Activated naive CD4-positive, alpha-beta T cell treated with anti-CD3 and anti-CD28 coated beads, Interleukin-2, amount 50 U/mL, for 72 hours (primary cell): ENCODE results near the gene ICAM4. TPM values are rescaled to one million over a fixed set of nuclear protein-coding genes. Genes with fewer than 3 reads are reported as not detected.

Source experiments
- ATAC-seq, 2 donors: fragments of 150-1000 bp; cut with Tn5 transposase; 2 replicates each; pipeline ENCODE4 v1.10.0; 2021; ENCODE audit warnings: mild to moderate bottlenecking in 2 of 2, moderate library complexity in 2 of 2
- DNase-seq, 2 donors: peaks; one replicate each; pipeline ENCODE4 v3.0.0; 2021 to 2022; ENCODE audit warnings: low spot score in 2 of 2
- H3K27ac Mint-ChIP-seq, 2 donors: one replicate each; pipeline ENCODE4 v1.8.0; 2022; ENCODE audit warnings: mild to moderate bottlenecking in 2 of 2, mixed read lengths in 2 of 2
- H3K36me3 Mint-ChIP-seq, 2 donors: one replicate each; pipeline ENCODE4 v1.8.0; 2022; ENCODE audit warnings: mixed read lengths in 2 of 2
- H3K9me3 Mint-ChIP-seq, 2 donors: one replicate each; pipeline ENCODE4 v1.8.0; 2022; ENCODE audit warnings: mixed read lengths in 2 of 2
- total RNA-seq, 2 donors: library from RNA; stranded (reverse); gene quantifications; one replicate each; pipeline ENCODE4 v1.2.3, GENCODE V29; 2022

ICAM4 gene
- total RNA-seq, 2 donors from 2014 or later: 0.43 to 0.66 TPM

DNA sequence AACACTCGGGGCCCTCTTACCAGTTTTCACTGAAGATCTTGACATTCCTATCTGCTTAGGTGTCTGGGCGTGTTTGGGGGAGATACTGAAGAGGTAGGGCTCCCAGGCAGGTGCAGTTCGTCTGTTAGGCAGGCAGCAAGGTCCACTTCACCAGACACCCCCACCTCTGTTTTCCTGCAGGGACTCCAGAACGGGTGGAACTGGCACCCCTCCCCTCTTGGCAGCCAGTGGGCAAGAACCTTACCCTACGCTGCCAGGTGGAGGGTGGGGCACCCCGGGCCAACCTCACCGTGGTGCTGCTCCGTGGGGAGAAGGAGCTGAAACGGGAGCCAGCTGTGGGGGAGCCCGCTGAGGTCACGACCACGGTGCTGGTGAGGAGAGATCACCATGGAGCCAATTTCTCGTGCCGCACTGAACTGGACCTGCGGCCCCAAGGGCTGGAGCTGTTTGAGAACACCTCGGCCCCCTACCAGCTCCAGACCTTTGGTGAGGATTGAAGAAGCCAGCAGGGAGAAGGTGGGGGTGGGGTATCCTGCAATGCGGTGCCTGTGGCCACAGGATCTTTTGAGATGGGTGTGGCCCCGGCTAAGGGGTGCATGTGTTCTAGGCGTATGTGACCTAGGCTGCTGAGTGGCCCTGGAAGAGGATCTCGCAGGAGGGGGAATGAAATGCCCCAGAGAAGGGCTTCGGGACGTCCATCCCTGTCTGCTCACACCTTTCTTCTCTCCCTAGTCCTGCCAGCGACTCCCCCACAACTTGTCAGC is 3.3 kb upstream of the ICAM4 start:
- no peak overlapping the region for H3K27ac Mint-ChIP-seq
- no peaks in the 10 kb centered on the region for H3K9me3 Mint-ChIP-seq
- no peak for DNase-seq
- peaks cover 4 to 25% of the 10 kb centered on the region in 2 donors for H3K36me3 Mint-ChIP-seq
- no peak for ATAC-seq

- H3K36me3 Mint-ChIP-seq: peaks cover 4 to 19% of the 10 kb centered on the region in 2 donors
- ATAC-seq (no peak), DNase-seq (no peak)
- no peaks in the 10 kb centered on the region for H3K9me3 Mint-ChIP-seq
- no peak overlapping the region for H3K27ac Mint-ChIP-seq
Observed at GRCh38 chr19:10284065-10284959, 2.4 kb upstream of the ICAM4 start.

GRCh38 chr19:10284960-10285278 is 1.8 kb upstream of the ICAM4 start:
- H3K27ac Mint-ChIP-seq: no peak overlapping the region
- H3K9me3 Mint-ChIP-seq: no peaks in the 10 kb centered on the region
- H3K36me3 Mint-ChIP-seq: peaks cover 4 to 15% of the 10 kb centered on the region in 2 donors
- DNase-seq (no peak), ATAC-seq (no peak)

- DNase-seq (no peak), ATAC-seq (no peak)
- H3K27ac Mint-ChIP-seq: no peak overlapping the region
- no peaks in the 10 kb centered on the region for H3K9me3 Mint-ChIP-seq
- peaks cover 4 to 12% of the 10 kb centered on the region in 2 donors for H3K36me3 Mint-ChIP-seq
Observed at GRCh38 chr19:10285393-10285792, 1.4 kb upstream of the ICAM4 start.

GRCh38 chr19:10288662-10289166 is 2.0 kb downstream of the ICAM4 start:
- peak in 1 of 2 donors; percentile 56 for DNase-seq
- Mint-ChIP-seq H3K27ac (peak overlapping the region in 1 of 2 donors; percentile 55), H3K36me3 (peaks cover 10 to 20% of the 10 kb centered on the region in 2 donors), H3K9me3 (no peaks in the 10 kb centered on the region)
- ATAC-seq: peak; percentile 13 to 47

DNA sequence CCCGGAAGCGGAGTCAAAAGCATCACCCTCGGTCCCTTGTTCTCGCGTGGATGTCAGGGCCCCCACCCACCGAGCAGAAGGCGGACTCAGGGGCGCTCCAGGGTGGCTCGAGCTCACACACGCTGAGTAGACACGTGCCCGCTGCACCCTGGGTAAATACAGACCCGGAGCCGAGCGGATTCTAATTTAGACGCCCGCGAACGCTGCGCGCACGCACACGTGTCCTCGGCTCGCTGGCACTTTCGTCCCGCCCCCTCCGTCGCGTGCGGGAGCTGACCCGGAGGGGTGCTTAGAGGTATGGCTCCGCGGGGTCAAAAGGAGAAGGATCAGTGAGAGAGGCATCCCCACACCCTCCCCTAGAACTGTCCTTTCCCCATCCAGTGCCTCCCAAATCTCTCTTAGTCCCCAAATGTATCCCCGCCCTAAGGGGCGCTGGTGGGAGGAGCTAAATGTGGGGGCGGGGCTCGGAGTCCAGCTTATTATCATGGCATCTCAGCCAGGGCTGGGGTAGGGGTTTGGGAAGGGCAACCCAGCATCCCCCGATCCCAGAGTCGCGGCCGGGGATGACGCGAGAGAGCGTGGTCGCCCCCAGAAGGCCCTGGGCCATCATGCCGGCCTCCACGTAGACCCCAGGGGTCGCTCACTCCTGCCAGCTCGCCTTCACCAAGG is 2.5 kb downstream of the ICAM4 start:
- H3K9me3 Mint-ChIP-seq: no peaks in the 10 kb centered on the region

GRCh38 chr19:10289836-10290356 is 3.1 kb downstream of the ICAM4 start, which contains the start of gene ICAM5:
ICAM5 (plus strand) TSS chr19:10289952; CDS start chr19:10290044, 92 bp downstream.
- H3K27ac Mint-ChIP-seq: peak within 1 kb of the TSS in 1 of 2 donors; percentile 55
- peak in 1 of 2 donors; percentile 11 for ATAC-seq
- DNase-seq: peak in 1 of 2 donors; percentile 47
- H3K9me3 Mint-ChIP-seq: no peaks in the 10 kb centered on the region
- peaks cover 14 to 17% of the 10 kb centered on the region in 2 donors for H3K36me3 Mint-ChIP-seq

More for the DNA sequence above, 2.5 kb downstream of the ICAM4 start:
- Mint-ChIP-seq H3K27ac (peak overlapping the region in 1 of 2 donors; percentile 55), H3K36me3 (peaks cover 10 to 20% of the 10 kb centered on the region in 2 donors)
- ATAC-seq (peak; percentile 35 to 39), DNase-seq (peak in 1 of 2 donors; percentile 69)

DNA sequence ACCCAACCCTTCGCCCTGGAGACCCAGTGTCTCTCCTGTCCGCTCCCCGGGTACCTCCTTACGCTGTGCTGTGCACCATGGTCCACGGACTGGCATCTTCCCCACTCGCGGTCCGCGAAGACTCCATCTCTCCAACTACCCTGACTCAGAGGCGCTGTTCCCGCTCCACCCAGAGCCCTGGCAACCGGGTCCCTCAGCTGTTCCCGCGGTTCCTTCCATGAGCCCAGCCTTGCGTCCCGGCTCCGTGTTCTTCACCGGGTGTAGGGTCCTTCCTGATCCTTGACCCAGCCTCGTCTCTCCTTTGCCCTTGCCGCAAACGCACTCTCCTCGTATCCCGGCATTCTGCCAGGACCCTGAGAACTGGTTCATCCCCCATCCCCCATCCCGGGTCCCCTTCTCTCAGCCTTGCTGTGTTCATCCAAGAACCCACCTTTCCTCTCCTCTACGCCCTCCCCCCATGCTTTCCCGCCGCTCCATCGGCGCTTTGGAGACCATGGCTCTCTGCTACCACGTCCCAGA is 3.7 kb downstream of the ICAM4 start:
- ATAC-seq: no peak
- Mint-ChIP-seq H3K27ac (no peak overlapping the region), H3K36me3 (peaks cover 13 to 14% of the 10 kb centered on the region in 2 donors), H3K9me3 (no peaks in the 10 kb centered on the region)
- DNase-seq: peak in 1 of 2 donors; percentile 27

GRCh38 chr19:10290876-10291553 is 4.3 kb downstream of the ICAM4 start:
- Mint-ChIP-seq H3K9me3 (no peaks in the 10 kb centered on the region), H3K27ac (no peak overlapping the region), H3K36me3 (peaks cover 14% of the 10 kb centered on the region in 2 donors)
- peak in 1 of 2 donors; percentile 25 for ATAC-seq
- peak in 1 of 2 donors; percentile 63 for DNase-seq

- peak overlapping the region in 1 of 2 donors; percentile 38 for H3K27ac Mint-ChIP-seq
- peaks cover 14% of the 10 kb centered on the region in 2 donors for H3K36me3 Mint-ChIP-seq
- DNase-seq: no peak
- ATAC-seq: peak in 1 of 2 donors; percentile 1
- H3K9me3 Mint-ChIP-seq: no peaks in the 10 kb centered on the region
Observed at GRCh38 chr19:10291554-10292205, 4.9 kb downstream of the ICAM4 start.

- DNase-seq: peak in 1 of 2 donors; percentile 84
- peaks cover 14% of the 10 kb centered on the region in 2 donors for H3K36me3 Mint-ChIP-seq
- peak; percentile 40 to 65 for ATAC-seq
- H3K9me3 Mint-ChIP-seq: no peaks in the 10 kb centered on the region
- H3K27ac Mint-ChIP-seq: peak overlapping the region in 1 of 2 donors; percentile 38
Observed at GRCh38 chr19:10292206-10292788, 5.5 kb downstream of the ICAM4 start.

DNA sequence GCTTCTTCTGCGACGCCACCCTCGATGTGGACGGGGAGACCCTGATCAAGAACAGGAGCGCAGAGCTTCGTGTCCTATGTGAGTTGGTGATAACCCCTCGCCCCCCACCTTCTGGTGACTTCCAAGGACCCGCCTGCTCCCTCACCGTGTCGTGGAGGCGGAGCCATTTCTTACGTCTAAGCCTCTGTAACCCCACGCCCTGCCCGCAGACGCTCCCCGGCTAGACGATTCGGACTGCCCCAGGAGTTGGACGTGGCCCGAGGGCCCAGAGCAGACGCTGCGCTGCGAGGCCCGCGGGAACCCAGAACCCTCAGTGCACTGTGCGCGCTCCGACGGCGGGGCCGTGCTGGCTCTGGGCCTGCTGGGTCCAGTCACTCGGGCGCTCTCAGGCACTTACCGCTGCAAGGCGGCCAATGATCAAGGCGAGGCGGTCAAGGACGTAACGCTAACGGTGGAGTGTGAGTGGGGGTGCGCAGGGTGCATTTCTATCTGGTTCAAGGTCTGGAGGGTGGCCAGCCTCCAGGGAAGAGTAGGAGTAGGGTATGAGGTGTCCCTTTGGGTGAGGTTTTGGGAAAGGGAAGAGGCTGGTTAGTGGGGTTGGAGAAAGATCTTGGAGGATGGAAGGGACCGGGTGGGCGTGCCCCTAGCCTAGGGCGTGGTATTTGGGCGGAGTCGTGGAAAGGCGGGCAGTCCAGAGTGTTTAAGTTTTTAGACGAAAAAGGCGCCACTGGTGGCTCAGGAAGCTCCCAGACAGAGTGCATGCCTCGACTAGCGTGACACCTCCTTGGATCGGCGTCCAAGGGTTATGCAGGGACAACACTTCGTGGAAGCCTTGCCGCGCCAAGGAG is 6.3 kb downstream of the ICAM4 start:
- peak overlapping the region in 1 of 2 donors; percentile 75 for H3K27ac Mint-ChIP-seq
- DNase-seq: no peak
- ATAC-seq: no peak
- H3K36me3 Mint-ChIP-seq: peaks cover 10 to 14% of the 10 kb centered on the region in 2 donors
- H3K9me3 Mint-ChIP-seq: no peaks in the 10 kb centered on the region

DNA sequence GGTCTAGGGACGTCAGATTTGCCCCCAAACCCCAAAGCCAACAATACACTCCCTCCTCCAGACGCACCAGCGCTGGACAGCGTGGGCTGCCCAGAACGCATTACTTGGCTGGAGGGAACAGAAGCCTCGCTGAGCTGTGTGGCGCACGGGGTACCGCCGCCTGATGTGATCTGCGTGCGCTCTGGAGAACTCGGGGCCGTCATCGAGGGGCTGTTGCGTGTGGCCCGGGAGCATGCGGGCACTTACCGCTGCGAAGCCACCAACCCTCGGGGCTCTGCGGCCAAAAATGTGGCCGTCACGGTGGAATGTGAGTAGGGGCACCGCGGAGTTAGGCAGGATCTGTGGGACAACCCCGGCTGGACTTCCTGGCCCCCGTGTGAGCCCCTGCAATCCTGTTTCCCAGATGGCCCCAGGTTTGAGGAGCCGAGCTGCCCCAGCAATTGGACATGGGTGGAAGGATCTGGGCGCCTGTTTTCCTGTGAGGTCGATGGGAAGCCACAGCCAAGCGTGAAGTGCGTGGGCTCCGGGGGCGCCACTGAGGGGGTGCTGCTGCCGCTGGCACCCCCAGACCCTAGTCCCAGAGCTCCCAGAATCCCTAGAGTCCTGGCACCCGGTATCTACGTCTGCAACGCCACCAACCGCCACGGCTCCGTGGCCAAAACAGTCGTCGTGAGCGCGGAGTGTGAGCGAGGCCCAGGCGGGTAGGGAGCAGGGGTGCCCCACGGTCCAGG is 7.0 kb downstream of the ICAM4 start:
- H3K27ac Mint-ChIP-seq: no peak overlapping the region
- H3K36me3 Mint-ChIP-seq: peaks cover 10 to 14% of the 10 kb centered on the region in 2 donors
- ATAC-seq (no peak), DNase-seq (no peak)
- H3K9me3 Mint-ChIP-seq: no peaks in the 10 kb centered on the region
